WTC11 (cell line): ENCODE measurements around the gene ZBTB47.

Source experiments
- AFF4 ChIP-seq: sonication (generic); formaldehyde crosslinking; IDR thresholded peaks from 2 replicates; pipeline ENCODE4 v1.8.1; 2023; ENCODE audit warnings: mild to moderate bottlenecking, missing genetic modification reagents, borderline replicate concordance
- CTCF ChIP-seq: fragments of 200-600 bp; IDR thresholded peaks from 2 replicates; pipeline ENCODE4 v1.8.0; 2022; ENCODE audit warnings: antibody characterized with exemption
- E2F5 ChIP-seq: sonication (generic); formaldehyde crosslinking; IDR thresholded peaks from 2 replicates; pipeline ENCODE4 v1.8.1; 2022; ENCODE audit warnings: mild to moderate bottlenecking, moderate library complexity, missing genetic modification reagents
- FOXK1 ChIP-seq: sonication (generic); formaldehyde crosslinking; IDR thresholded peaks from 2 replicates; pipeline ENCODE4 v1.8.0; 2022; ENCODE audit warnings: mild to moderate bottlenecking, moderate library complexity, missing genetic modification reagents
- IRF2 ChIP-seq: sonication (generic); formaldehyde crosslinking; IDR thresholded peaks from 2 replicates; pipeline ENCODE4 v1.8.0; 2022; ENCODE audit warnings: low read depth, missing genetic modification reagents, borderline replicate concordance
- MAX ChIP-seq: sonication (generic); formaldehyde crosslinking; IDR thresholded peaks from 2 replicates; pipeline ENCODE4 v1.8.0; 2022; ENCODE audit warnings: mild to moderate bottlenecking, missing genetic modification reagents
- PREB ChIP-seq: sonication (generic); formaldehyde crosslinking; IDR thresholded peaks from 2 replicates; pipeline ENCODE4 v1.8.1; 2022; ENCODE audit warnings: mild to moderate bottlenecking, missing genetic modification reagents, moderate library complexity, borderline replicate concordance
- USF2 ChIP-seq: sonication (generic); formaldehyde crosslinking; IDR thresholded peaks from 2 replicates; pipeline ENCODE4 v1.8.1; 2023; ENCODE audit warnings: mild to moderate bottlenecking, missing genetic modification reagents, moderate library complexity
- ZBTB21 ChIP-seq: sonication (generic); formaldehyde crosslinking; IDR thresholded peaks from 2 replicates; pipeline ENCODE4 v1.8.1; 2023; ENCODE audit warnings: mild to moderate bottlenecking, missing genetic modification reagents, borderline replicate concordance
- ZNF219 ChIP-seq: sonication (generic); formaldehyde crosslinking; IDR thresholded peaks from 2 replicates; pipeline ENCODE4 v1.8.0; 2023; ENCODE audit warnings: missing genetic modification reagents, mild to moderate bottlenecking, borderline replicate concordance
- ZNF317 ChIP-seq: sonication (generic); formaldehyde crosslinking; IDR thresholded peaks from 2 replicates; pipeline ENCODE4 v1.8.1; 2023; ENCODE audit warnings: low read depth, mild to moderate bottlenecking, moderate library complexity, missing genetic modification reagents, borderline replicate concordance

GRCh38 chr3:42658771-42659390 is 5.4 kb downstream of the ZBTB47 start:
- TF ChIP-seq FOXK1 (CRISPR knock-in tag) (no peak), CTCF (no peak), USF2 (no peak), MAX (CRISPR knock-in tag) (no peak), IRF2 (no peak), ZNF317 (CRISPR knock-in tag) (no peak), E2F5 (CRISPR knock-in tag) (no peak), ZBTB21 (CRISPR knock-in tag) (no peak), ZNF219 (CRISPR knock-in tag) (no peak), AFF4 (CRISPR knock-in tag) (no peak), PREB (CRISPR knock-in tag) (no peak)
